ENCODE measurements around the gene HS6ST2.
A peak's percentile ranks its signal among the peaks of the same experiment; 100 is the strongest.
"Not testable (repeated sequence)": the region's sequence is repeated elsewhere in the genome, so short reads cannot be mapped to it uniquely, and the experiment has no call there.

The HS6ST2 gene

DNA sequence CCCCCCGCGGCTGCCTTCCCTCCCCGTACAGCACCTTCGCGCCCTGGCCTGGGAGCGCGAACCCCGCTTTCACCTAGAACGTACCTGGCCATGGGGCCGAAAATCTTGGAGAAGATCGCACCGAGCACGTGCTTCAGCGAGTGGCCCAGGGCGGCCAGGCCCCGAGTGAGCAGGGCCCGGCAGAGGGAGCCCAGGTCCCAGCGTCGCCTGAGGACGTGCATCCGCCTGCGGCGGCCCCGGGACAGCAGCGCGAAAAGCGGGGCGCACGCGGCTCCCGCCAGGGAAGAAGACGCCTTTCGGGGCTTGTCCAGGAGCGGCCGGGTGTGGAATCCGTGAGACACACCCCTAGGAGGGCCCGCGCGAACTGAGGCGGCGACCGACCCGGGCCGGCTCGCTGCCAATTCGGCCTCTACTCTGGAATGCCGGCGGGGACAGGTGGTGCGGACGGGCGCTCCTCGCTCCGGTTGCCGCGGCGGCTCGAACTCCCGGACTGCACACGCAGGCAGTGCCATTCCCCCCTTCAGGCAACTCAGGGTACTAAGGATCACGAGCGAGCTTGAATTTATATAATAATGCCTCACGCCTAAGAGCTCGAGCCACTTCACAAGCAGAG, at the start of gene HS6ST2:
Gene HS6ST2, minus strand, starts transcription at position 539 of the 613 bp plus-strand sequence.
- Mint-ChIP-seq H3K27me3 (peaks cover 11% of the 10 kb centered on the region), H3K4me3 (peak within 1 kb of the TSS; percentile 62), H3K36me3 (no peaks in the 10 kb centered on the region), H3K27ac (no peak within 1 kb of the TSS), H3K4me1 (ENCODE audit: low read depth) (peaks cover 6% of the 10 kb centered on the region), H3K9me3 (ENCODE audit: low read depth) (no peaks in the 10 kb centered on the region)

DNA sequence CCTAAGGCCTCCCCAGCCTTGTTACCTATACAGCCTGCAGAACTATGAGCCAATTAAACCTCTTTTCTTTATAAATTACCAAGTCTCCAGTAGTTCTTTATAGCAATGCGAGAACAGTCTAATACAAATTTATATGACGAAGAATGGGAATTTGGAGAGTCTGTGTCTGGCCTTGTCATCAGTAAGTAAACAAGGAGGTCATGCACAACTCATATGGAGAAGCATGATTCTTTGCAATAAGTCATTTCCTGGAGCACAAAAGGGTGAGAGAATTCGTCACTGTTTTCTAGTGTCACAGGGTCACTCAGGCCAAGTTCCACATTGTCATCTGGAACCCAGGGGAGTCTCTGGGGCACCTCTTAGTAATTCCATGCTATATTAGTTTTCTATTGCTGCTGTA, 49.0 kb upstream of the HS6ST2 start:
- H3K4me3 Mint-ChIP-seq = no peak overlapping the region
- H3K27ac Mint-ChIP-seq = no peak overlapping the region
- H3K9me3 Mint-ChIP-seq (ENCODE audit: low read depth) = no peaks in the 10 kb centered on the region
- H3K4me1 Mint-ChIP-seq (ENCODE audit: low read depth) = no peaks in the 10 kb centered on the region
- no peaks in the 10 kb centered on the region for H3K27me3 Mint-ChIP-seq
- H3K36me3 Mint-ChIP-seq = no peaks in the 10 kb centered on the region

DNA sequence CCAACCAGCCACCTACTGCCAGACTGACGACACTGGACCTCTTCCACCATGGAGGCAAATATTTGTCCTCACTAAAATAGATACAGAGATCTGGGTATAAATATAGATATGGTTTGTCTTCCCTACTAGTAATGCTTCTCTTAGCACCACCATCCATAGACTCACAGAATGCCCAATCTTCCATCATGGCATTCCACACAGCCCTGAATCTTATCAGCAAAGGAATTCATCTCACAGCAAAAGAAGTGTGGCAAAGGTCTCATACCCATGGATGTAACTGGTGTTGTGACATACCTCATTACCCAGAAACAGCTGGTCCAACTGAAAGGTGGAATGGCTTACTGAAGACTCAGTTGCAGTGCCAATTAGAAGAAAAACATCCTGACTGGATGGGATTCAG, 47.2 kb upstream of the HS6ST2 start:
- H3K36me3 Mint-ChIP-seq = no peaks in the 10 kb centered on the region
- no peaks in the 10 kb centered on the region for H3K4me1 Mint-ChIP-seq (ENCODE audit: low read depth)
- H3K4me3 Mint-ChIP-seq = no peak overlapping the region
- no peaks in the 10 kb centered on the region for H3K9me3 Mint-ChIP-seq (ENCODE audit: low read depth)
- H3K27ac Mint-ChIP-seq = no peak overlapping the region
- H3K27me3 Mint-ChIP-seq = no peaks in the 10 kb centered on the region

DNA sequence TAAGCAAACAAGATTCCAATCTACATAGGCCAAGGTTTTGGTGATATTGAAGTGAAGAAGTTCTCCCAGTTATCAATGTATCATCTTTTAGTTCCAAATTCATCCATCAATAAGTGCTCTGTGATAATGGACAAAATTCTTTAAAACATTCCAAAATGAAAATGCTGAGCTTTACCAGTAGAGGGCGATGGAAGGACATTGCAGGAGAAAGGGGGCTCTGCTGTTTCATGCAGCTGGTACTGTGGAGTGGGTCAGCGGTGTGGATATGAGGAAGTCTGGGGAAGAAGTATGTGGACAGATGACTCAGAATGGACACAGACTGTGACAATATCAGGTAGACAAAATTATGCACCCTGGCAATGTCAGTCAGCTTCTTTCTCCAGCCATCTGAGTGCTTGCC, 46.6 kb upstream of the HS6ST2 start:
- Mint-ChIP-seq H3K27ac (no peak overlapping the region), H3K9me3 (ENCODE audit: low read depth) (no peaks in the 10 kb centered on the region), H3K27me3 (no peaks in the 10 kb centered on the region), H3K4me1 (ENCODE audit: low read depth) (no peaks in the 10 kb centered on the region), H3K36me3 (no peaks in the 10 kb centered on the region), H3K4me3 (no peak overlapping the region)

DNA sequence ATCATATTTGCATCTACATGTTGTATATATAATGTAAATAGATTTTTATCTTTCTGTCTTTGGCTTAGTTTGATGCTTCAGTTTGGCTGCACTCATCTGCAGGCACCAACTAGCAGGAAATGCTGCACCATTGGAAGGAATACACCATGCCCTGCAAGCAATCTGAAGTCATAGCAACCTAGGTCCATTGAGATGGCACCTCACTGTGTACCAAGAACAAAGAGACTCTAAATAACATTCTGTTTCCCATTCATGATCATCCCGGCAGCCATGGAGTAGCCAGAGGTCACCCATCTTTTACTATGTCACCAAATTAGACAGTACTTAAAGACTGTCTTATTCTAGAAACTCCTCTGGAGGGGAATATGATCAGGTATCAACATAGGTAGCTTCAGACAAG, 40.8 kb upstream of the HS6ST2 start:
- Mint-ChIP-seq H3K9me3 (ENCODE audit: low read depth) (no peaks in the 10 kb centered on the region), H3K4me1 (ENCODE audit: low read depth) (no peaks in the 10 kb centered on the region), H3K36me3 (no peaks in the 10 kb centered on the region), H3K4me3 (no peak overlapping the region), H3K27ac (no peak overlapping the region), H3K27me3 (no peaks in the 10 kb centered on the region)

DNA sequence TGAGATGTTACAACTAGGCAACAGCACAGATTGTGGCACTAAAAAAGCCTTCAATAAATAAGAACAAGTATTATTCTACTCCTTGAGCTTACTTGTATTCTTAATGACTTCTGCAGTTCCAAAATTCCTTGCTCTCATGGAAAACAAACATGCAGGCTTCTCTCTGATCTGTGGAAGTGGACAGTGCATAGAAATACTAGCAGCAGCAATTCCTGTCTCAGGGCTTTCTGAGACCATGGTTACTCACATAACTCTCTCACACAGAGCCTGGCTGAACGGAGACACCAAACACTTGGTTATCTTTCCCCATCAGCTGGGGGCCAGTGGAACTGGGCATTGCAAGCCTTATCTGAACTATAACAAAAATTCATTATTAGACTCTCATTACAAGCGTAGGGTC, 32.4 kb upstream of the HS6ST2 start:
- Mint-ChIP-seq H3K27me3 (no peaks in the 10 kb centered on the region), H3K9me3 (ENCODE audit: low read depth) (no peaks in the 10 kb centered on the region), H3K4me3 (no peak overlapping the region)

DNA sequence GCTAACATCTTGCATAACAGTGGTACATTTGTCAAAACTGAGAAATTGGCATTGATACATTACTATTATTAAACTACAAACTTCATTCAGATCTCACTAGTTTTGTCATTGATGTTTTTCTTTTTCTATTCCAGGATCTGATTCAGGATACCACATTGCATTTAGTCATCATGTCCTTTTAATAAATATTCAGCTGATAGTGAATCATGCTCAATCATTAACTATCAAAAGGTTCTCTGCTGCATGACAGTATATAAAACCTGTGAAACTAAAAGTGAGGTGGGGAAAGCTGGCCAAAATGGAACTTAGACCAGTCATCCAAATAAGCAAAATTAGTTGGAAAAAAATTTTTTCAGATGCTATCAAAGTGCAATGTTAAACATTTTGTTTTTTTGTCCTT, 28.1 kb upstream of the HS6ST2 start:
- H3K9me3 Mint-ChIP-seq (ENCODE audit: low read depth) = no peaks in the 10 kb centered on the region
- no peaks in the 10 kb centered on the region for H3K27me3 Mint-ChIP-seq
- no peaks in the 10 kb centered on the region for H3K4me1 Mint-ChIP-seq (ENCODE audit: low read depth)

More for the DNA sequence above, 32.4 kb upstream of the HS6ST2 start:
- H3K36me3 Mint-ChIP-seq = no peaks in the 10 kb centered on the region
- H3K4me1 Mint-ChIP-seq (ENCODE audit: low read depth) = no peaks in the 10 kb centered on the region
- H3K27ac Mint-ChIP-seq = no peak overlapping the region

DNA sequence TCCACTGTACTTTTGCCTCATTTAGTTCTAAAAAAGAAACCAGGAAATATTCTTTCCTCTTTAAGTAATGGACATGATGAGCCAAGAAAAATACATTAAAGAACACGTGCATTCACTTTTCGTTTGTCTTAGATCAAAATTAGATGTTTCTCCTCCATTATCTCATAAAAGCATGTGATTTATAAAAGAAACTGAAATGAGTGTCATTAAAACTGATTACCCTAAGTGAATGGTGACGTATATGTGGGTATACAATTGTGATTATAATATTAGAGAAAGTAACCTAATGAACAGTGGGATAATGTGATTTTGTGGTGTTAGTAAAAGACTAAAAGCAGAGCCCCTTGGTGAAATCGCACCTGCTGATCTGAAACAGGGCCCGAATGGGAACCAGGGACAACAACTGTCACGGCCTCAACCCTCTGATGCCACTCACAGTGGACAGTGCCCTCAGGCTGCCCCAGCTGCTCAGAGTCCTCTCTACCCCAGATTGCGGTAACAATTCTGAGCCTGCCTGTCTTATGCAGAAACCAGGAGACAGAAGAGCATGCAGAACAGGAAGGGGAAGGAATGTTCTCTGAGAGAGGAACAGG, 25.7 kb upstream of the HS6ST2 start:
- H3K36me3 Mint-ChIP-seq = no peaks in the 10 kb centered on the region
- no peak overlapping the region for H3K27ac Mint-ChIP-seq

More for the DNA sequence above, 28.1 kb upstream of the HS6ST2 start:
- no peaks in the 10 kb centered on the region for H3K36me3 Mint-ChIP-seq
- no peak overlapping the region for H3K4me3 Mint-ChIP-seq
- H3K27ac Mint-ChIP-seq = no peak overlapping the region

DNA sequence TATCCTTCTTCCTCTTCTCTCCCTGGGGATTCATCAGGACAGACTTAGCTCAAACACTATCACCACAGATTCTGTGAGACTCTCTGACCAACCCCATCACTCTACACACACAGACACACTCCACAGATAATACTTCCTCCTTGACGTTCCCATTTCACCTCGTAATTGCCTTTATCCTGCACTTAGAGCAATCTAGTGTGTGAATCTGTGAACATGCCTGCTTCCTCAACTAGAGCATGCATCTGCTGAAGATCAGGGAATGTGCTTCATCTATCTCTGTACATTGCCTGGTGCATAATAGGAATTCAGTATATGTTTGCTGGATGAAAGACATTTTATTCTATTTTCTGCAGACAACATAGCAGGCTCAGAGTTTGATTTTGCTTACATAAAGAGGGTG, 25.1 kb upstream of the HS6ST2 start:
- H3K4me3 Mint-ChIP-seq = no peak overlapping the region
- no peaks in the 10 kb centered on the region for H3K4me1 Mint-ChIP-seq (ENCODE audit: low read depth)
- H3K36me3 Mint-ChIP-seq = no peaks in the 10 kb centered on the region
- no peaks in the 10 kb centered on the region for H3K9me3 Mint-ChIP-seq (ENCODE audit: low read depth)
- H3K27me3 Mint-ChIP-seq = no peaks in the 10 kb centered on the region
- no peak overlapping the region for H3K27ac Mint-ChIP-seq

More for the DNA sequence above, 25.7 kb upstream of the HS6ST2 start:
- no peaks in the 10 kb centered on the region for H3K27me3 Mint-ChIP-seq
- no peaks in the 10 kb centered on the region for H3K4me1 Mint-ChIP-seq (ENCODE audit: low read depth)
- H3K4me3 Mint-ChIP-seq = no peak overlapping the region
- no peaks in the 10 kb centered on the region for H3K9me3 Mint-ChIP-seq (ENCODE audit: low read depth)

DNA sequence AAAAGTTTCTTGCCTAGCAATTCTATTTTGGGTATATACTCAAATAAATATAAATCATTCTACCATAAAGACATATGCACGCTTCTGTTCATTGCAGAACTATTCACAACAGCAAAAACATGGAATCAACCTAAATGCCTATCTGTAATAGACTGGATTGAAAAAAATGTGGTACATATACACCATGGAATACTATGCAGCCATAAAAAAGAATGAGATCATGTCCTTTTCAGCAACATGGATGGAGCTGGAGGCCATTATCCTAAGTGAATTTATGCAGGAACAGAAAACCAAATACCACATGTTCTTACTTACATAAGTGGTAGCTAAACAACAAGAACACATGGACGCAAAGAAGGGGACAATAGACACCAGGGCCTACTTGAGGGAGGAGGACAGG, 21.6 kb upstream of the HS6ST2 start:
- not testable (repeated sequence) for H3K36me3 Mint-ChIP-seq; H3K27me3 Mint-ChIP-seq; H3K9me3 Mint-ChIP-seq (ENCODE audit: low read depth); H3K27ac Mint-ChIP-seq; H3K4me1 Mint-ChIP-seq (ENCODE audit: low read depth); H3K4me3 Mint-ChIP-seq

DNA sequence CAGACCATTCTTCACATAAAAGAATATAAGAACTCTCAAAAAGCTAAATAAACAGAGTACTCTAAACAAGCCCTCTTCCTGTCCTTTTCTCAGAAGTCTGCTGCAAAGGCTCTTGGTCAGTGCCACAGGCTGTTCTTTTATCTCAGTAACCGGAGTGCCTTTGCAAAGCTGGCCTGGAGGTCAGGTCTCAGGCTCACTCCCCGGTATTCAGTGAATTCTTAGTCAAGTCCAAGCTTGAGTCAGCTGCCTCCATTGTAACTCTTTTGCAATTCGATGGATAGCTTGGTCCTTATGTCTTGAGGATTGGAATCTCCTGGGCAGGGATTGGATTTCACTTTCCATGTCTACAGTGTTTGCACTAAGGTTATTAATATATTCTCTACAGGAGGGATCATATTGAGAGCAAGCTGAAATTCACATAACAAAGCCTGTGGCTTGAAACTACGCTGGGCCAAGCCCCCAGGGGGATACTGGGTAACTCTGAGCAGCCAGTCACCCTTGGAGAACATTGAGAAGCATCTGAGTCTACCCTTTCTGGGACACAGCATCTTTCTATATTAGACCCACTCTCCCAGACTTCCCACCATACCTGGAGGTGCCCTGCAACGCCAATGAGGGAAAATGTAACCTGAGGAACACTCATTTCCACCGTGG, 10.0 kb upstream of the HS6ST2 start:
- no peaks in the 10 kb centered on the region for H3K27me3 Mint-ChIP-seq
- H3K4me1 Mint-ChIP-seq (ENCODE audit: low read depth) = no peaks in the 10 kb centered on the region
- no peaks in the 10 kb centered on the region for H3K9me3 Mint-ChIP-seq (ENCODE audit: low read depth)
- no peaks in the 10 kb centered on the region for H3K36me3 Mint-ChIP-seq
- no peak overlapping the region for H3K4me3 Mint-ChIP-seq
- no peak overlapping the region for H3K27ac Mint-ChIP-seq

DNA sequence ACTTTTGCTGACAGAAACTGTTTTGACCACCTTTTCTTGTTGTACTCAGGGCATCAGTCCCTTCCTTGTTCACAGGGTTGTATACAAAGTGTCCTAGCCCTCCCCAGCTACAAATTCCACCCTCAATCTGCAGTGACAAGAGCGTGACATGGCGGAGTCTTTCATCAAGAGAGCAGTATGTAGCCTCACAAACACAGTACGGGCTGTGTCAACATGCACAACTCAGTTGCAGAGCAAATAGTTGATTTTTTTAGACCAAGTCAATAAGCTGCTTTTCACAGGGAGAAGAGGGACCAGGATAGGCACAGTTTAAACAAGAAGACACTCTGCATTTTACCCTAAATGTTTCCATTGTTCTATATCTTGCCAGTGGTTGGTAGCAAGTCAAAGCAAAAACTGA, 8.6 kb upstream of the HS6ST2 start:
- H3K36me3 Mint-ChIP-seq = no peaks in the 10 kb centered on the region
- H3K27ac Mint-ChIP-seq = no peak overlapping the region
- H3K9me3 Mint-ChIP-seq (ENCODE audit: low read depth) = no peaks in the 10 kb centered on the region
- no peaks in the 10 kb centered on the region for H3K4me1 Mint-ChIP-seq (ENCODE audit: low read depth)
- H3K4me3 Mint-ChIP-seq = no peak overlapping the region
- no peaks in the 10 kb centered on the region for H3K27me3 Mint-ChIP-seq

DNA sequence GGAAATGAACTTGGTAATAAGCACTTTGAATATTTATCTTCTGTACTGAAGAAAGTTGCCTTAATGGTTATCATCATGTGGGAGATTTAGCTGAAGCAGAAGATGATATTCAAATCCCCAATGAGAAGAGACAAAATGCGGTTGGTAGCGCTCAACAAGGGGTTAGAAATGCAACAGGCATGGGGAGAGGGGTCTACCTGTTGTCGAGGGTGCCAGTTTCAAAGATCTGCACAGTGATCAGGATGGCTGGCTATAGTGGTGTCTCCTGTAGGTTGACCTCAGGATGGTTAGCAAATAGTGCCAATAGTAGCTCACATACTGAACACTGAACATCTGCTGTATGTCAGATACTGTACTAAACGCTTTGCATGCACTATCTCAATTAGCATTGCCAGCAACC, 7.0 kb upstream of the HS6ST2 start:
- Mint-ChIP-seq H3K27ac (no peak overlapping the region), H3K36me3 (no peaks in the 10 kb centered on the region), H3K4me3 (no peak overlapping the region)

DNA sequence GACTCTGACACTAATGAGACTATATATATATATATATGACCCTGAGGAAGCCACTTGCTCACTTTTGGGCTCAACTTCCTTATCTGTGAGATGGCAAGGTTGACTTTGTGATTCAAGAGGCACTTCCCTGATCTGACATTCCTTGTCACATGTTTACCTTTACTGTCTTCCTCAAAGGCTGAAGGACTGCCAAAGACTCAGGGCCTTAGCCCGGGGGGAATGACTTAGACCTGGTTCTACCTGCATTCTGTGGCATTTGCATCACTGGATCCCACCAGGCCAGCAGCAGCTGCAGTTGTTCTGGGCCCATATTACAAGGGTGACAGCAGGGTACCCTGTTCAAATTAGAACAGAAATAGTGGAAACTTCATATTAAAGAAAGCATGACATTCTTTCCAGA, 3.1 kb upstream of the HS6ST2 start:
- H3K9me3 Mint-ChIP-seq (ENCODE audit: low read depth) = no peaks in the 10 kb centered on the region
- peaks cover 9% of the 10 kb centered on the region for H3K27me3 Mint-ChIP-seq
- H3K27ac Mint-ChIP-seq = no peak overlapping the region
- peaks cover 3% of the 10 kb centered on the region for H3K4me1 Mint-ChIP-seq (ENCODE audit: low read depth)
- no peak overlapping the region for H3K4me3 Mint-ChIP-seq
- H3K36me3 Mint-ChIP-seq = no peaks in the 10 kb centered on the region

More for the DNA sequence above, 7.0 kb upstream of the HS6ST2 start:
- no peaks in the 10 kb centered on the region for H3K4me1 Mint-ChIP-seq (ENCODE audit: low read depth)
- H3K9me3 Mint-ChIP-seq (ENCODE audit: low read depth) = no peaks in the 10 kb centered on the region
- peaks cover 3% of the 10 kb centered on the region for H3K27me3 Mint-ChIP-seq

DNA sequence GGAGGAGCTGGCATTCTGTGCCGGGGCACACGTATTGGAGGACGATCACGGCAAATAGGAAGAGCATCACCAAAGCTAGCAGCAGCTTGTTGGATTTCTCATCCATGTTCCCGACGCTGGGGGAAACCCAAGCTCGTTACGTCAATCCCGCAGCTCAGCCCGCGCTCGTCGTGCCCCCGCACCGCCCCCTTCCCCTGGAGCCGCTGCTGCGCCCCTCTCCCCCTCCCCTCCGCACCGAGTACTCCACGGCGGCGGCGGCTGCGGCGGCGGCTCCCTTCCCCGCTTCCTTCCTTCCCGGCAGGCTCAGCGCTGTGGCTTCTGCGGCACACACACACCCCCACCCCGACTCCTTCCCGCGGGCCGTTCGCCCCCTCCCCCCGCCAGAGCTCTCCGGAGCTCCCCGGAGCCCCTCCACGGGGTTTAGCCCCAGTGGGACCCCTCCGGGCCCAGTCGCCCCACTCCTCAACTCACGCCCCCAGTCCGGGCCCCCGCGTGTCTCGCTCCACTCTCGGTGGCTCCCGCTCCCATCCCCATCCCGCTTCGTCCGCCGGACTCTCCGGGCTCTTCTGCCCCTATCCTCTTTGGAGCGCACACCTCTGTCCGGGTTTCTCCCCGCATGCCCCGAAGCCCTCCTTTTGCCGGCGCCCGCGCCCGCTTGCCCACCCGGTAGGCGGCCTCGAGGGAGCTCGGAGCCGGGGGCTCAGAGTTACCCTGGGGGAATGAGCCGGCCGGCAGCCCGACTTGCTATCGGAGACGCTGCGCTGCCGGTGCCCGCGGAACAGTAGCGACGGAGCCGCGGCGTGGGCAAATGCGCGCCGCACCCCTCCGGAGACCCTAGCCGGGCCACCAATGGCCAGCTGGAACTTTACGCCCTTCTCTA, 978 bp downstream of the HS6ST2 start:
- Mint-ChIP-seq H3K27me3 (peaks cover 11% of the 10 kb centered on the region), H3K27ac (no peak overlapping the region), H3K4me1 (ENCODE audit: low read depth) (peaks cover 6% of the 10 kb centered on the region), H3K36me3 (no peaks in the 10 kb centered on the region), H3K9me3 (ENCODE audit: low read depth) (no peaks in the 10 kb centered on the region), H3K4me3 (peak overlapping the region; percentile 65)
